Loucy (cell line): ENCODE measurements around the gene AVPR2.

Experiments used
- H2AFZ ChIP-seq: fragments of 200-600 bp; sonication (generic); 2 replicates; pipeline ENCODE4 v1.6.0; 2016; ENCODE audit warnings: antibody characterized with exemption, mild to moderate bottlenecking, low read length, moderate library complexity
- H3F3A ChIP-seq: fragments of 200-600 bp; 2 replicates; pipeline ENCODE4 v1.6.0; 2016; ENCODE audit warnings: antibody characterized with exemption, low read depth, mild to moderate bottlenecking
- H3K27me3 ChIP-seq: fragments of 200-600 bp; sonication (generic); 2 replicates; pipeline ENCODE4 v1.6.1; 2014; ENCODE audit warnings: low read length, mild to moderate bottlenecking; ENCODE audit not compliant: insufficient read depth, poor library complexity, severe bottlenecking
- H3K36me3 ChIP-seq: fragments of 200-600 bp; sonication (generic); 2 replicates; pipeline ENCODE4 v1.6.1; 2016; ENCODE audit warnings: low read length; ENCODE audit not compliant: insufficient read depth
- H3K4me1 ChIP-seq: fragments of 200-600 bp; sonication (generic); 2 replicates; pipeline ENCODE4 v1.5.1; 2014; ENCODE audit warnings: low read length, mild to moderate bottlenecking; ENCODE audit not compliant: insufficient read depth, poor library complexity, severe bottlenecking
- H3K4me2 ChIP-seq: fragments of 200-600 bp; sonication (generic); 2 replicates; pipeline ENCODE4 v1.6.0; 2014; ENCODE audit warnings: antibody characterized with exemption, low read length, low read depth, mild to moderate bottlenecking; ENCODE audit not compliant: poor library complexity, severe bottlenecking
- H3K4me3 ChIP-seq: fragments of 200-600 bp; sonication (generic); 2 replicates; pipeline ENCODE4 v1.5.1; 2014; ENCODE audit warnings: low read length, mild to moderate bottlenecking, mixed read lengths; ENCODE audit not compliant: poor library complexity, severe bottlenecking
- H3K79me2 ChIP-seq: fragments of 200-600 bp; sonication (generic); 2 replicates; pipeline ENCODE4 v1.6.1; 2014; ENCODE audit warnings: low read length; ENCODE audit not compliant: insufficient read depth
- H3K9ac ChIP-seq: fragments of 200-600 bp; sonication (generic); 2 replicates; pipeline ENCODE4 v1.6.0; 2014; ENCODE audit warnings: mild to moderate bottlenecking, low read depth, low read length, moderate library complexity; ENCODE audit not compliant: poor library complexity, severe bottlenecking
- H3K9me2 ChIP-seq: fragments of 200-600 bp; sonication (generic); replicated peaks from 2 replicates; pipeline ENCODE4 v1.6.1; 2016; ENCODE audit warnings: low read depth, low read length, mixed read lengths
- H3K9me3 ChIP-seq: fragments of 200-600 bp; sonication (generic); 2 replicates; pipeline ENCODE4 v1.6.1; 2014; ENCODE audit warnings: mild to moderate bottlenecking, antibody characterized with exemption, low read length, low read depth; ENCODE audit not compliant: insufficient read depth
- H4K20me1 ChIP-seq: fragments of 200-600 bp; sonication (generic); 2 replicates; pipeline ENCODE4 v1.6.0; 2014; ENCODE audit warnings: antibody characterized with exemption, low read length, mild to moderate bottlenecking; ENCODE audit not compliant: insufficient read depth, poor library complexity, severe bottlenecking
- CTCF ChIP-seq: fragments of 200-600 bp; sonication (generic); conservative IDR thresholded peaks from 2 replicates; pipeline ENCODE4 v1.5.1; 2014; ENCODE audit warnings: mild to moderate bottlenecking, antibody characterized with exemption, low read length
- EZH2phosphoT487 ChIP-seq: fragments of 200-600 bp; IDR thresholded peaks from 2 replicates; pipeline ENCODE4 v1.6.1; 2018; ENCODE audit warnings: antibody characterized with exemption, mild to moderate bottlenecking, moderate library complexity, borderline replicate concordance

AVPR2 gene

GRCh38 chrX:153941336-153942252, 37.1 kb downstream of the AVPR2 start:
- Histone ChIP-seq H3K4me2 (no peak overlapping the region), H4K20me1 (no peaks in the 10 kb centered on the region), H3K4me1 (no peaks in the 10 kb centered on the region), H3K79me2 (no peaks in the 10 kb centered on the region), H2AFZ (no peak overlapping the region), H3F3A (no peaks in the 10 kb centered on the region), H3K9ac (no peak overlapping the region), H3K9me3 (no peaks in the 10 kb centered on the region), H3K36me3 (no peaks in the 10 kb centered on the region), H3K4me3 (no peak overlapping the region), H3K9me2 (no peaks in the 10 kb centered on the region), H3K27me3 (no peaks in the 10 kb centered on the region)
- TF ChIP-seq CTCF (no peak), EZH2phosphoT487 (no peak)

- Histone ChIP-seq H3K79me2 (no peaks in the 10 kb centered on the region), H3F3A (no peaks in the 10 kb centered on the region), H3K9me3 (no peaks in the 10 kb centered on the region), H3K27me3 (no peaks in the 10 kb centered on the region), H3K9ac (no peak within 1 kb of the TSS), H3K4me1 (no peaks in the 10 kb centered on the region), H4K20me1 (no peaks in the 10 kb centered on the region), H2AFZ (no peak within 1 kb of the TSS), H3K36me3 (peaks cover 10% of the 10 kb centered on the region; the same call in 1 of the 2 replicates), H3K4me3 (no peak within 1 kb of the TSS), H3K9me2 (no peaks in the 10 kb centered on the region), H3K4me2 (peak within 1 kb of the TSS; percentile 31)
- no peak for TF ChIP-seq EZH2phosphoT487
- no peak for TF ChIP-seq CTCF
Measured at GRCh38 chrX:153944140-153944799, 39.8 kb downstream of the AVPR2 start, which contains the start of gene RENBP. Gene RENBP (minus strand): TSS chrX:153944643. CDS start chrX:153944610, 33 bp downstream.

- H3K9me3 ChIP-seq: no peaks in the 10 kb centered on the region
- H2AFZ ChIP-seq: no peak overlapping the region
- H3K9me2 ChIP-seq: no peaks in the 10 kb centered on the region
- TF ChIP-seq EZH2phosphoT487 (no peak), CTCF (no peak)
- H3K4me1 ChIP-seq: no peaks in the 10 kb centered on the region
- no peak overlapping the region for H3K4me3 ChIP-seq
- H3K4me2 ChIP-seq: no peak overlapping the region
- no peaks in the 10 kb centered on the region for H3K27me3 ChIP-seq
- peaks cover 15% of the 10 kb centered on the region; the same call in 1 of the 2 replicates for H3K36me3 ChIP-seq
- no peaks in the 10 kb centered on the region for H3K79me2 ChIP-seq
- H3F3A ChIP-seq: no peaks in the 10 kb centered on the region
- no peak overlapping the region for H3K9ac ChIP-seq
- H4K20me1 ChIP-seq: no peaks in the 10 kb centered on the region
Measured at GRCh38 chrX:153944800-153945150, 40.3 kb downstream of the AVPR2 start.
